Nephron (organoid): ENCODE data around the gene SOCS6.

Experiments used
- H3K27ac Mint-ChIP-seq, 3 experiments: 2 replicates each; pipeline ENCODE4 v1.8.0; 2020; ENCODE audit warnings: mixed read lengths in 3 of 3, mild to moderate bottlenecking in 2 of 3, moderate library complexity in 1 of 3
- H3K27me3 Mint-ChIP-seq: 2 replicates; pipeline ENCODE4 v1.8.0; 2021; ENCODE audit warnings: low read depth, mild to moderate bottlenecking, moderate library complexity, mixed read lengths
- H3K36me3 Mint-ChIP-seq: 2 replicates; pipeline ENCODE4 v1.8.0; 2020; ENCODE audit warnings: low read depth, mixed read lengths
- H3K4me1 Mint-ChIP-seq: 2 replicates; pipeline ENCODE4 v1.8.0; 2020; ENCODE audit warnings: mixed read lengths
- H3K4me3 Mint-ChIP-seq, 3 experiments: 2 replicates each; pipeline ENCODE4 v1.8.0; 2020; ENCODE audit warnings: mild to moderate bottlenecking in 3 of 3, mixed read lengths in 3 of 3, moderate library complexity in 2 of 3
- H3K9me3 Mint-ChIP-seq: 2 replicates; pipeline ENCODE4 v1.8.0; 2020; ENCODE audit warnings: mixed read lengths
- CTCF ChIP-seq, 3 experiments: fragments of 200-600 bp; sonication (generic); IDR thresholded peaks; one replicate each; pipeline ENCODE4 v1.5.0; 2021; ENCODE audit warnings: antibody characterized with exemption in 3 of 3; ENCODE audit not compliant: unreplicated experiment in 3 of 3

Gene SOCS6

GRCh38 chr18:70322385-70322784 is 33.5 kb downstream of the SOCS6 start:
- peaks cover 3% of the 10 kb centered on the region for H3K9me3 Mint-ChIP-seq

GRCh38 chr18:70322928-70323327 is 34.1 kb downstream of the SOCS6 start:
- Mint-ChIP-seq H3K4me3 (no peak overlapping the region), H3K9me3 (peaks cover 3% of the 10 kb centered on the region), H3K36me3 (peaks cover 61% of the 10 kb centered on the region), H3K4me1 (peaks cover 4% of the 10 kb centered on the region), H3K27ac (peak overlapping the region in 2 of 3 experiments; percentile 39 to 76), H3K27me3 (no peaks in the 10 kb centered on the region)
- no peak for TF ChIP-seq CTCF (IDR thresholded peaks at IDR 0.05; ENCODE audit: unreplicated experiment in 3 of 3)

More at GRCh38 chr18:70322385-70322784, 33.5 kb downstream of the SOCS6 start:
- Mint-ChIP-seq H3K27ac (peak overlapping the region in 1 of 3 experiments; percentile 57), H3K27me3 (no peaks in the 10 kb centered on the region), H3K4me3 (no peak overlapping the region), H3K36me3 (peaks cover 56% of the 10 kb centered on the region), H3K4me1 (peaks cover 4% of the 10 kb centered on the region)
- no peak for TF ChIP-seq CTCF (IDR thresholded peaks at IDR 0.05; ENCODE audit: unreplicated experiment in 3 of 3)

- TF ChIP-seq CTCF (IDR thresholded peaks at IDR 0.05; ENCODE audit: unreplicated experiment in 3 of 3): no peak
- no peak overlapping the region for H3K27ac Mint-ChIP-seq
- H3K4me1 Mint-ChIP-seq: peaks cover 4% of the 10 kb centered on the region
- no peak overlapping the region for H3K4me3 Mint-ChIP-seq
- peaks cover 67% of the 10 kb centered on the region for H3K36me3 Mint-ChIP-seq
- H3K9me3 Mint-ChIP-seq: peaks cover 3% of the 10 kb centered on the region
- H3K27me3 Mint-ChIP-seq: no peaks in the 10 kb centered on the region
Observed at GRCh38 chr18:70324897-70325296, 36.1 kb downstream of the SOCS6 start.

GRCh38 chr18:70326255-70326654 is 37.4 kb downstream of the SOCS6 start:
- Mint-ChIP-seq H3K27ac (no peak overlapping the region), H3K4me3 (no peak overlapping the region), H3K36me3 (peaks cover 66% of the 10 kb centered on the region), H3K9me3 (peaks cover 3% of the 10 kb centered on the region), H3K27me3 (no peaks in the 10 kb centered on the region), H3K4me1 (peaks cover 4% of the 10 kb centered on the region)
- TF ChIP-seq CTCF (IDR thresholded peaks at IDR 0.05; ENCODE audit: unreplicated experiment in 3 of 3): no peak

- Mint-ChIP-seq H3K27ac (no peak overlapping the region), H3K4me1 (no peaks in the 10 kb centered on the region), H3K27me3 (no peaks in the 10 kb centered on the region), H3K9me3 (peaks cover 3% of the 10 kb centered on the region), H3K36me3 (peaks cover 72% of the 10 kb centered on the region), H3K4me3 (no peak overlapping the region)
- no peak for TF ChIP-seq CTCF (IDR thresholded peaks at IDR 0.05; ENCODE audit: unreplicated experiment in 3 of 3)
Observed at GRCh38 chr18:70328169-70328568, 39.3 kb downstream of the SOCS6 start.

- Mint-ChIP-seq H3K9me3 (no peaks in the 10 kb centered on the region), H3K4me1 (no peaks in the 10 kb centered on the region), H3K27me3 (no peaks in the 10 kb centered on the region), H3K36me3 (peaks cover 67% of the 10 kb centered on the region), H3K4me3 (no peak overlapping the region), H3K27ac (no peak overlapping the region)
- no peak for TF ChIP-seq CTCF (IDR thresholded peaks at IDR 0.05; ENCODE audit: unreplicated experiment in 3 of 3)
Observed at GRCh38 chr18:70329071-70329470, 40.2 kb downstream of the SOCS6 start.
